HK-2 (cell line): ENCODE results near the gene TECRL.

ENCODE experiments used
- DNase-seq: peaks from one replicate; pipeline ENCODE4 v3.0.0-alpha.2; 2018; ENCODE audit not compliant: unreplicated experiment

The TECRL gene

DNA sequence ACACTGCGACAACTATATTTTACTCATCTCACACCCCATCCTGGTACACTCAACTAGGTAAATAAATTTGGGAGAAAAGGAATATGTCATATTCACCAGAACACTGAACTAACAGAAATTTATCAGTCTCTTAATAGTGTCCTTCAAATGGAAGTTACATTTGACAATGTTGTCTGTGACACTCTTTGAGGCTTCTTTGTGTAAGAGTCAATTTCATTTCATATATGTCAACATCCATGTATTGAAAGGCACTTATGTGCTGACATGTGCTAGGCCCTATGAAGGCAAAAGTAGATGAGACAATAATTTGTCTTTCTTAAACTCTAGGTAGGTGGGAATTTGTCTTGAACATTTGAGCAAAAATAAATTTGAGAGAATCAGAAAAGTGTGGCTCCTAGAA lies 82.0 kb downstream of the TECRL start:
- no peak for DNase-seq

- no peak for DNase-seq
Observed at GRCh38 chr4:64326507-64326906, 82.7 kb downstream of the TECRL start.

GRCh38 chr4:64306255-64306565 lies 103.0 kb downstream of the TECRL start:
- DNase-seq: no peak

- no peak for DNase-seq
Observed at GRCh38 chr4:64305565-64306254, 103.5 kb downstream of the TECRL start.

DNA sequence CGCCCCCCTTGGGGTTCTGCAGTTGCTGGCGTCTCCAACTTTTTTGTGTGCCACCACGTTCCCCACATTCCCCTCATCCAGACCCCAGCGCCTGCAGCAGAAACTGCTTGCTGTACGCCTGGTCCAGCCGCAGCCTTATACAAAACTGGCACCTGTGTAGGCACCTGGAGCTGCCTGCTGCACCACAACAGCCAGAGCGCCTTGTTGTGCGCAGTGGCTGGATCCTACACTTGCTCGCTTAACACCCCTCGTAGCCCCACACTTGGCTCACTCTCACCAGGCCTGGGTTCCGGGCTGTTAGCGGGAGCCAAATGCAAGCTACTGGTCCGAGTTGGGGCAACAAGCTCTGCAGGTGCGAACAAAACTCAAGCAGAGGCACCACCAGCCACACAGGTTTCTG lies 136.8 kb downstream of the TECRL start:
- DNase-seq: no peak

DNA sequence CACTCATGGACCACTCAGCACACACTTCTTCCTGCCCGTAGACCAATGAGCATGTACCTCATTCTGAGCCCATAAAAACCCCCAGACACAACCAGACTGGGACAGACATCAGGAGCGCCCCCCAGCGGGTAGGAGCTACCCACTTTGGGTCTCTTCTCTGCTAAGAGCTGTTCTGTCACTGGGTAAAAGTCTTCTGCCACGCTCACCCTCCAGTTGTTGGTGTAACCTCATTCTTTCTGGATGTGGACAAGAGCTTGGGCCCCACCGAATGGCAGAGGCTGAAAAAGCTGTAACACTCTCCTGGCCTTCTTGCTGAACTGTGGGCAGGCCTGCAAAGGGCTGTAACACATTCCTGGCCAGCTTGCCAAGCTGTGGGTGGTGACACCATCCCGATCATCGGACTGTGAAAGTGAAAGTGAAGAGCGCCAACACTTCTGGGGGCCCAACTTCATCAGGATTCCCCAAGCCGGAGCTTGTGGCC lies 137.6 kb downstream of the TECRL start:
- peak; percentile 58 for DNase-seq

- DNase-seq: no peak
Observed at GRCh38 chr4:64266669-64267068, 142.6 kb downstream of the TECRL start.

GRCh38 chr4:64266263-64266662 lies 143.0 kb downstream of the TECRL start:
- DNase-seq: no peak

GRCh38 chr4:64251781-64252180 lies 157.5 kb downstream of the TECRL start:
- DNase-seq: no peak

DNA sequence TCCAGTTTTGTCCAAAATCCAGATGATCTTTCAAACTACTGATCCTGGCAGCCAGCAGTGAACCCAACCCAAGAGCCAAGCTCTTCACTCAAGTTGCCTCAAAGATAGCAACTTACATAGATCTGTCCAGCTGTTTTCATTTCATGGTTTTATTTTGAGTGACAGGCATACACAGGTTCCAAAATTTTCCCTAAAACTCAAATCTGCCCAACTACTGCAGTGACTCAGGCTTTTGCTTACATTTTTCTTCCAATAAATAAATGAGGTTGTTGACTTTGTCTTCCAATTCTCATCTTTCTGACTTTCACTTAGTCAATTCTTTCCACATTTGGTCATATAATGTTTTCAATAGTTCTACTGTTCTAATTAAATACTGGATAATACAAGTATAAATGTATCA lies 158.8 kb downstream of the TECRL start:
- DNase-seq: no peak

DNA sequence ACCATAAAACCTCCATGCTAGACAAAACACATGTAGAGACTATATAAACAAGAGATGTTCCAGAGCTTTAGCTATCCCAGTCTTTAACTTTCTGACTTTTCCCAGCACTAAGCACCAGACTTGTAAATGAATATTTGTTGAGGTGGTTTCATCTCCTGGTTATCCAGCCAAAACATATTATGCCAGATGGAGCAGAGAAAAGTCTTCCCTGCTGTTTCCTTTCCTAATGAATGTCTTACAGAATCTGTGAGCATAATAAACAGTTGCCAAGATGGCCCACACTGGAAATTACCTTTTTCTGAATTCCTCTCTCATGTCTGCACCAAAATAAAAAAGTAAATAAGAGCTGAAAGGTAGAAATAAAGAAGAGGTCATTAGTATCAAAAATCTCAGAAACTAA lies 159.2 kb downstream of the TECRL start:
- no peak for DNase-seq

DNA sequence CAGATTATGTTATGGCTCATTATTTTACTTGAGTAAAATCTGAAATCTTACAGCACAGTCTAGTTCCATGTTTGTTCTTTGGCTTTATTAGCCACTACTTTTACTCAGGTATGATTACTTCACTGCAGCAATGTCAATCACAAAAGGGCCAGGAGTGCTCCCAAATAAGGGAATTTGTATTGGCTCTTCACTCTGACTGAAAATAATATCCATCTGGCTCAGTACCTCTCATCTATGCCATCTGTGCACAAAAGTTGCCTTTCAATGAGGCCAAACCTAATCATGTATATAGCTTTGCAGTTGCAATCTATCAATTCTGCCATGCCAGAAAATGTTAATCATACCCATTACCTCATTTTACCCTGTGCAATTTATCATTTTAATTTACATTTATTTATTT lies 161.1 kb downstream of the TECRL start:
- DNase-seq: no peak

DNA sequence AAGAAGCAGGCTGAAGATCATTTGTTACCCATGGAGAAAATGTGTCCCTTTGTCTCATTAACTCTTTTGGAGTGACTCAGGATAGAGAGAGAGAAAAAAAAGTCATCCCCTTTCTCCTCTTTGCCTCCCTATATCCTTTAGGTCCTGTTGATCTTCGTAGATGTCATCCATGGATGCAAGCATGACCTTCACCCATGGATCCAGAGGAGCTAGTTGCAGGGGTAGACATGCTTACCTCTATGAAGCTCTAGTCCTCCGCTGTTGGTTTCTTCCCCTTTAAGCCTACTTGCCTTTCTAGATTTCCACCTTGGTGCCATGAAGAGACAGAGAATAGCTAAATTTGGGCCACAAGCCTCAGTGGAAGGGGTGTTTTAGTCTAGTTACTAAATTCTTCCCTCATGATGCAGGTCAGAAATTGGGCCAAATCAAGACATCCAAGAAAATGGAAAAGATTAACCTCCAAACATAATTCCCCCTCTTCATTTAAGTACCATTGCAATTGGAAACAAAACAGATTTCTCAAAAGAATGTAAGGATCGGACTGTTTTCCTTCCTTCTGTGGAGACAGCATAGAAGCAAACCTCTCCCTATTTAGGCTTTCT lies 178.4 kb downstream of the TECRL start:
- no peak for DNase-seq
